ENCODE results near the gene SLC15A2. TPM values are rescaled to one million over a fixed set of nuclear protein-coding genes. Genes with fewer than 3 reads are reported as not detected.
"Not testable (repeated sequence)": the region's sequence is repeated elsewhere in the genome, so short reads cannot be mapped to it uniquely, and the experiment has no call there.

The SLC15A2 gene, protein sequence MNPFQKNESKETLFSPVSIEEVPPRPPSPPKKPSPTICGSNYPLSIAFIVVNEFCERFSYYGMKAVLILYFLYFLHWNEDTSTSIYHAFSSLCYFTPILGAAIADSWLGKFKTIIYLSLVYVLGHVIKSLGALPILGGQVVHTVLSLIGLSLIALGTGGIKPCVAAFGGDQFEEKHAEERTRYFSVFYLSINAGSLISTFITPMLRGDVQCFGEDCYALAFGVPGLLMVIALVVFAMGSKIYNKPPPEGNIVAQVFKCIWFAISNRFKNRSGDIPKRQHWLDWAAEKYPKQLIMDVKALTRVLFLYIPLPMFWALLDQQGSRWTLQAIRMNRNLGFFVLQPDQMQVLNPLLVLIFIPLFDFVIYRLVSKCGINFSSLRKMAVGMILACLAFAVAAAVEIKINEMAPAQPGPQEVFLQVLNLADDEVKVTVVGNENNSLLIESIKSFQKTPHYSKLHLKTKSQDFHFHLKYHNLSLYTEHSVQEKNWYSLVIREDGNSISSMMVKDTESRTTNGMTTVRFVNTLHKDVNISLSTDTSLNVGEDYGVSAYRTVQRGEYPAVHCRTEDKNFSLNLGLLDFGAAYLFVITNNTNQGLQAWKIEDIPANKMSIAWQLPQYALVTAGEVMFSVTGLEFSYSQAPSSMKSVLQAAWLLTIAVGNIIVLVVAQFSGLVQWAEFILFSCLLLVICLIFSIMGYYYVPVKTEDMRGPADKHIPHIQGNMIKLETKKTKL
- under 0.01 TPM in 2 replicates for total RNA-seq

DNA sequence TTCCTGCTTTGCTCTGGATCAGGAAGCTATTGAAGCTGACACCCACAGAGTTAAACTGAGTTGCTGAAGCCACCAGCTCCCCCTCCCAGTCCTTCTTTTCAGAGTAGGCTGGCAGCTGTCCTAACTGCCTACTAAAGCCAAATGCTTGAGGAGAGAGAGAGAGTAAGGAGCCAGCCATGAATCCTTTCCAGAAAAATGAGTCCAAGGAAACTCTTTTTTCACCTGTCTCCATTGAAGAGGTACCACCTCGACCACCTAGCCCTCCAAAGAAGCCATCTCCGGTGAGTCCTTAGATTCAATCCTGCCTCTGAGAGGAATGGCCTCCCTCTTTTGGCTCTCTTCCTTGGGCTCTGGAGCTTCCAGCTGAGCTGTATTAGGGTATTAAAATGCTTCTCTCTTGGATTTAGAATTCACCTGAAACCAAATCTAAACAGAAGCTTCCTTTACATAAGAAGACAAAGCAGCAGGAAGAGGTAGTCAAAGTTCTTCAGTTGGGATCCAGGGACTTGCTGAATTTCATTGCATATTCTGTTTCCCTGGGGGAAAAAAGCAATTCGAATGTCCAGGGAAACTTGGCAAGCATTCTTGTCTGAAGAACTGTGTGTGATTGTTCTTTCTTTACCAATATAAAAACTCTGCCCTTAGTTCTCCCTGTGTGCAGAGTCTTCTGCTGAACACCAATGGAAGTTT, at the start of gene SLC15A2:
Gene SLC15A2 (plus strand): TSS at position 101 of the 690 bp plus-strand sequence. CDS start 76 bp downstream, at position 177.
- peak in 1 of 2 donors; percentile 0 for DNase-seq (ENCODE audit: low read depth in 2 of 2)

DNA sequence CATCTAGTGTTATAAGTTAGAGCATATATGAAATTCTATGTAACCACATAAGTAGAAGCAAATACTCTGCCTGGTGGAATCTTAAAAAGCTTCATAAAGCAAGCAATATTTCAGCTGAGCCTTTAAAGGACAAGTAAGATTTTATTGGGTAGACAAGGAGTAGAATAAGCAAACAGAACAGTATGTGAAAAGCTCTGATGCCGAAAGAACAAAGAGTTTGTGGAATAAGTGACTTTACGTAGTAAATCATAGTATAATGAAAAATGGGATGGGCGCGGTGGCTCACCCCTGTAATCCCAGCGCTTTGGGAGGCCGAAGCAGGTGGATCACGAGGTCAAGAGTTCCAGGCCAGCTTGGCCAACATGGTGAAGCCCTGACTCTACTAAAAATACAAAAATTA, 49.3 kb upstream of the SLC15A2 start:
- DNase-seq (ENCODE audit: low read depth in 2 of 2), result no peak

- DNase-seq (ENCODE audit: low read depth in 2 of 2), result no peak
Measured at GRCh38 chr3:121852256-121852655, 41.9 kb upstream of the SLC15A2 start.

DNA sequence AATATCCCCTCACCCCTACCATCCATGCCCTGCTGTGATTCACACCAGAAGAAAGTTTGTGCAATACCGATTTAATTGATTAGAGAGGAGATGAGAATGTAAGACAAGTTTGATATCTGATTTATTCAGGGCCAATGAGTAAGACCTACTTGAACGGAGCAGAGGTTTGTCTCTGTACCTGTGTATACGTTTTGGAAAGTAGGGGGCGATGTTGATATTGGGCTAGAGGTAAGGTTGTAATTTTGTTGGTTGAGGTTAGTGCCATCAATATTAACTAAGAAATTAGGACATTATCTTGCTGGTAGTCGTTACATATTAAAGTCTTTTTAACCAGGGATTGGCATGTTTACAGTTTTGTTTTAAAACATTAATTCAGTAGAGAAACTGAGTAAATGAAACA, 38.6 kb upstream of the SLC15A2 start:
- peak in 1 of 2 donors; percentile 7 for DNase-seq (ENCODE audit: low read depth in 2 of 2)

GRCh38 chr3:121857778-121858177, 36.4 kb upstream of the SLC15A2 start:
- not testable (repeated sequence) for DNase-seq (ENCODE audit: low read depth in 2 of 2)

GRCh38 chr3:121863247-121863646, 31.0 kb upstream of the SLC15A2 start:
- DNase-seq (ENCODE audit: low read depth in 2 of 2), result not testable (repeated sequence)

- no peak for DNase-seq (ENCODE audit: low read depth in 2 of 2)
Measured at GRCh38 chr3:121863801-121864200, 30.4 kb upstream of the SLC15A2 start.

GRCh38 chr3:121869736-121870135, 24.5 kb upstream of the SLC15A2 start:
- DNase-seq (ENCODE audit: low read depth in 2 of 2), result no peak

- DNase-seq (ENCODE audit: low read depth in 2 of 2), result no peak
Measured at GRCh38 chr3:121870717-121871116, 23.5 kb upstream of the SLC15A2 start.

DNA sequence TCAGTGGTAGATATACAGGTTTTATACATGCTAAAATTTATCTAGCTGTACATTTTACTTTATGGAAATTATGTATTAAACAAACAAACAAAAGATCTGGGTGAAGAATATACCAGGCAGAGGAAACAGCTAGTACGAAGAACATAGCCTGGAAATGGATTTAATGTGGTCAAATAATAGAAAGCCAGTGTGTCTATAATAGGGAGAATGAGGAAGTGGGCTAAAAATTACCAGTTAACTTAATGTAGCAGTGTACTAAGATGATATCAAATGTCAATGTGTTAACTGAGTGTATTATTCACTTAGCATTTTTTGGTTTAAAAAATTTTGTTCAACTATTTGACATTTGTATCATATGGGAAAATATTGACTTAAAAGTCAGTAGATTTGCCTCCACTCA, 22.8 kb upstream of the SLC15A2 start:
- no peak for DNase-seq (ENCODE audit: low read depth in 2 of 2)

DNA sequence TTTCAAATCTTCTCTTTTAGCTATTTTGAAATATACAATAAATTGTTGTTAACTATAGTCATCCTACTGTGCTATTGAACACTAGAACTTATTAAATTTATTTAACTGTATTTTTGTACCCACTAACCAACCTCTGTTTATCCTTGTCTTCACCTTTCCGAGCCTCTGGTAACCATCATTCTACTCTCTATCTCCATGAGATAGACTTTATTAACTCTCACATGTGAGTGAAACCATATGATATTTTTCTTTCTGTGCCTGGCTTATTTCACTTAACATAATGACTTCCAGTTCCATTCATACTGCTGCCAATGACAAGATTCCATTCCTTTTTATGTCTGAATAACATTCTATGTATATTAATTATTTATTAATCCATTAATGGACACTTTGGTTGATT, 15.8 kb upstream of the SLC15A2 start:
- DNase-seq (ENCODE audit: low read depth in 2 of 2), result no peak

- peak; percentile 6 to 41 for DNase-seq (ENCODE audit: low read depth in 2 of 2)
Measured at GRCh38 chr3:121883507-121883906, 10.7 kb upstream of the SLC15A2 start.

- no peak for DNase-seq (ENCODE audit: low read depth in 2 of 2)
Measured at GRCh38 chr3:121885386-121885785, 8.8 kb upstream of the SLC15A2 start.

DNA sequence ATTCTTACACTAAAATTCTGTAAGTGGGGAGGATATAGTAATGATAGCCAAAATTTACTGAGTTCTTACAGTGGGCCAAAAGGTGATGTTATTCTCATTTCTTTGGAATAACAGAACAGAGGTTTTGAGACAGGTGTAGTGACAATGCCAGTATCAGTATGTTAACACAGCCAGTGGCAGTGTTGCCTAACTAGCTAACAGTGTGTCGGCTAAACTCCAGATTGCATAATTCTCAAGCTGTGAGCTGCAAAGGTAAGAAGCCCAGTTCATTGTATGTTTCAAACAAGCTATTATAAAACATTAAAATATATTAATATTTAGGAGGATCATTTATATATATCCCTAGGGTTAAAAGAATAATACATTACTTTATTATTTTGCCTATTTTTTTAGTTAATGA, 920 bp downstream of the SLC15A2 start:
- no peak for DNase-seq (ENCODE audit: low read depth in 2 of 2)

GRCh38 chr3:121895736-121896135, 1.5 kb downstream of the SLC15A2 start:
- no peak for DNase-seq (ENCODE audit: low read depth in 2 of 2)

- DNase-seq (ENCODE audit: low read depth in 2 of 2), result no peak
Measured at GRCh38 chr3:121896823-121897222, 2.6 kb downstream of the SLC15A2 start.

DNA sequence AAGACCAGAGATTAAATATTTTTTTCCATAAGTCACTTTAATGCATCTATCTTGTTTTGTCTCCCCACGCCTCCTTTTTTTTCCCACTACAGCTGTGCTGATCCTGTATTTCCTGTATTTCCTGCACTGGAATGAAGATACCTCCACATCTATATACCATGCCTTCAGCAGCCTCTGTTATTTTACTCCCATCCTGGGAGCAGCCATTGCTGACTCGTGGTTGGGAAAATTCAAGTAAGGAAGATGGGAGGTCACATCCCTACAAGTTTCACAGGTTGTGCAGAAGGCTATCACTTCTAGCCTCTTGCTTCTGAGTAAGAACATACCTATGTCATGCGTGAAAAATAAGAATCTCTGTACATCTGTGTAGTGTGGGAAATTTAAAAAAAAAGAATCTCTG, 3.1 kb downstream of the SLC15A2 start:
- no peak for DNase-seq (ENCODE audit: low read depth in 2 of 2)

DNA sequence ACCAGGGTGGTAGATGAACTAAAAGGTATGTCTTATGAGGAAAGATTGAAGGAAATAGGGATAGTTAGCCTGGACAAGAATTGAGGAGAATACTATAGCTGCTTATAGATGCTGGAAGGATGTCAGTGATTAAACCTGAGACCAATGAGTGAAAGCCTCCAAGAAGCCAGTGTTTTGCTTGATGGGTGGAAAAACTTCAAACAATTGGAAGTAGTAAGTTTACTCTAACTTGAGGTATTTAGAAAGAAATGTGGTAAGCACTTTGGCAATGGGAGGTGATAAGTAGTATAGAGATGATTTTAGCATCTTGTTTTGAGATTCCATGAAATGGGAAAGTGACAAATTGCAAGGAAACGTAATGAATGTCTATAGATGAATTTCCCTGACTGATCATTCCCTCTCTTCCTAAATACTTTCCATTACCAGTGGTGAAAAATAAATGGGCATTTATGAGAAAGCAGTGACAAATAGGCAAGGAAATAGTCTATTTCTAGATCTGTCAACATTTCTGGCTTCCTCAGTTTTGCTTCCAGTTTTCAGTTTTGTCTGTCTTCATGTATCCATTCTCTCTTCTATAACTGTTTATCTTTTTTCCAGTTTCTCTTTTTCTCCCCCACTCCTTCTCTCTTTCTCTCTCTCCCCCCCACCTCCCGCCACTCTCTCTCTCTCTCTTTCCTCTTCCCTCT, 19.2 kb downstream of the SLC15A2 start:
- DNase-seq (ENCODE audit: low read depth in 2 of 2), result no peak

DNA sequence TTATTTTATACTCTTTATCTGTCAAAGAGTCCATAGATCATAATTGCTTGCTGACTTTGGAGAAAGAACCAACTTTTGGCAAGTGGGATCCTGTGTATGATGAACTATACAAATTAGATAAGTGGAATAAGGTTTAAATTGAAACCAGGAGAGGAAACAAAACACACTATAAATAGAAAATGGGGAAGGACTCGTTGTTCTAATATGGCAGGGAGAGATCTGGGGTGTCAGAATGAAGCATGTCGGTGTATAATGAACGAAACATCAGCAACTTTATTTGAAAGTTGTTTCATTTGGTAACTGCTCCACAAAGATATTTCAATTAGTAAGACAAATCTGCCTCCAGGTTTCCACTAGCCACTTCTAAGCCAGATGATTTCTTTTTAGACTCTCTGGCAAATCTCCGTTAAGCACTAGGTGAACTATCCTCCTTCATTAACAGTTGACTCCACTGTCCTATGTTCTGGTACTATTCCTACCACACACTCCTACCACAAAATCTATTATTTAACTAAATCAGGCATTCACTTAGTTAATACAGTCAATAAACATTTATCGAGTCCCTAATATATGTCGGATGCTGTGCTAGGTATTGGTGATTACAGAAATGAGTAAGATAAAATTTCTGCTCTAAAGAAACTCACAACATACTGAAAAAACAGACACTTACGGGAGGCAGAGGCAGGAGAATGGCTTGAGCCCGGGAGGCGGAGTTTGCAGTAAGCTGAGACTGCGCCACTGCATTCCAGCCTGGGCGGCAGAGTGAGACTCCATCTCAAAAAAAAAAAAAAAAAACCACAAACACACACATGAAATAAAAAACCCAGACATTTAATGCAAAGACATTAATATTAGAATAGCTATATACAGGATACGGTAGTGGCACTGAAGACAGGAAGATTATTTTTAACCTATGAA, 20.1 kb downstream of the SLC15A2 start:
- DNase-seq (ENCODE audit: low read depth in 2 of 2), result no peak

DNA sequence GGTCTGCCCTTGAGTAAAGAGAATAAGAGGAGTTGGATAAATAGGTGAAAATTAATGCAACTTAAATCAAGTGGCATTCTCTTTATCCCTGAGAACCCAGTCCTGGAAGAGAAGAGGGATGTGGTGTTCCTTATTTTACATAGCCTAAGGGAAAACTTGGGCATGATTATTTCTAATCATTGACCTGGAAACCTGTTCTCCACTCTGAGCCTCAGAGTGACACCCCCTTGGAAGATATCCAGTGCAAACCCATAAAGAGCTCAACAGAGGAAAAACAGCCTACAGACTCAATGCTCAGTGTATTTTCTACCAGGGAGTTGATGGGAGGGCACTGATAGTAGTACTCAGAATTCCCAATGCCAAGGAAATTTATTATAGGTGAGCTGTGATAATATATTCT, 22.0 kb downstream of the SLC15A2 start:
- DNase-seq (ENCODE audit: low read depth in 2 of 2), result no peak

Measured in dermis microvascular lymphatic vessel endothelial cell (primary cell).